Measurements from ENCODE around the gene ATP4B.

ATP4B gene

DNA sequence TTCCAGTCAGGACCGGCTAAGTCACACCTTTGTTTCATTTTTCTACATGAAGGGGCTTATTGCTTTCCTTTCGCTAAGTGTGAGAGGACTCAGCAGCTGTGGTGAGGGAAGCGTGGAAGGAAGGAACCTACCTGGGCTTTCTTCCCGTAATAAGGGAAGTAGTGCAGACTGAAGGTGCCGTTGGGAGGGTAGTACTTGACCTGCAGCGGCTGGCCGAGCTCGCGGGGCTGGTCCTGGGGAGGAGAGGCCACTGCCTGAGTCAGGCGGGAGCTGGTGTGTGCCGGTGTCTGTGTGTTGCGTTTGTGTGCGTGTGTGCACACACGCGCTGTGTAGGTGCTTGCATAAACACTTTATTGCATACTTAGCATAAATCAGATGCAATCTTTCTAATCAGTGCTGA, 7.7 kb downstream of the ATP4B start:
- Histone ChIP-seq H3K9ac (ENCODE audit: low read length) (no peak overlapping the region), H3K27ac (ENCODE audit: low read depth, low read length, poor library complexity, severe bottlenecking) (no peak overlapping the region), H2AFZ (ENCODE audit: low read length) (no peak overlapping the region), H3K4me1 (ENCODE audit: insufficient read depth, low read length, severe bottlenecking) (no peaks in the 10 kb centered on the region), H3K4me3 (ENCODE audit: low read depth, low read length, poor library complexity, severe bottlenecking) (no peak overlapping the region), H3F3A (ENCODE audit: insufficient read depth, low read length) (no peaks in the 10 kb centered on the region), H3K36me3 (ENCODE audit: insufficient read depth, low read length) (no peaks in the 10 kb centered on the region; the same call in 1 of the 2 replicates), H3K9me3 (ENCODE audit: low read length) (no peaks in the 10 kb centered on the region), H3K27me3 (ENCODE audit: insufficient read depth, low read length) (no peaks in the 10 kb centered on the region), H3K79me2 (ENCODE audit: insufficient read depth, low read length) (no peaks in the 10 kb centered on the region), H4K20me1 (ENCODE audit: insufficient read depth, low read length) (no peaks in the 10 kb centered on the region), H3K4me2 (ENCODE audit: low read length) (no peak overlapping the region), H3K9me2 (ENCODE audit: low read depth, low read length) (no peaks in the 10 kb centered on the region)
- TF ChIP-seq EZH2 (IDR thresholded peaks at IDR 0.05; ENCODE audit: borderline replicate concordance, low read length): no peak
- TF ChIP-seq, protein P1, sequence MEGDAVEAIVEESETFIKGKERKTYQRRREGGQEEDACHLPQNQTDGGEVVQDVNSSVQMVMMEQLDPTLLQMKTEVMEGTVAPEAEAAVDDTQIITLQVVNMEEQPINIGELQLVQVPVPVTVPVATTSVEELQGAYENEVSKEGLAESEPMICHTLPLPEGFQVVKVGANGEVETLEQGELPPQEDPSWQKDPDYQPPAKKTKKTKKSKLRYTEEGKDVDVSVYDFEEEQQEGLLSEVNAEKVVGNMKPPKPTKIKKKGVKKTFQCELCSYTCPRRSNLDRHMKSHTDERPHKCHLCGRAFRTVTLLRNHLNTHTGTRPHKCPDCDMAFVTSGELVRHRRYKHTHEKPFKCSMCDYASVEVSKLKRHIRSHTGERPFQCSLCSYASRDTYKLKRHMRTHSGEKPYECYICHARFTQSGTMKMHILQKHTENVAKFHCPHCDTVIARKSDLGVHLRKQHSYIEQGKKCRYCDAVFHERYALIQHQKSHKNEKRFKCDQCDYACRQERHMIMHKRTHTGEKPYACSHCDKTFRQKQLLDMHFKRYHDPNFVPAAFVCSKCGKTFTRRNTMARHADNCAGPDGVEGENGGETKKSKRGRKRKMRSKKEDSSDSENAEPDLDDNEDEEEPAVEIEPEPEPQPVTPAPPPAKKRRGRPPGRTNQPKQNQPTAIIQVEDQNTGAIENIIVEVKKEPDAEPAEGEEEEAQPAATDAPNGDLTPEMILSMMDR (IDR thresholded peaks at IDR 0.05; ENCODE audit: low read length): no peak

DNA sequence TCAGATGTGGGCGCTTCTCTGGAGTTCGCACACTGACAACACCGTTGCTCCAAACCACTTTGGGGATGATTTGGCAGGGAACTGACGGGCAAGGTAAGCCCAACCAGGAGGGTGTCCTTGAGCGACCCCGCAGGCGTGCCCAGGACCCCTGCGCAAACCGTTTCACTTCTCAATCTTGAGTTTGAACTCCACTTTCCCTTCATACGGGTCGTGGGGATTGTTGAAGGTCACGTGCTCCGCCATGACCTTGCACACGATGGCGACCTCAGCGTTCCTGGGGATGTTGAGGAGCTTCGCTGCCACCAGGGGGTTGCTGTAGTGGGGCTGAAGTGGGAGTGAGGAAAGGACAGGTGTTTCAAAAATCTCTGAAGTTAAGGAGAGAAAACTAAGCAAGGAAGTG, 8.8 kb downstream of the ATP4B start:
- H3K79me2 ChIP-seq (ENCODE audit: insufficient read depth, low read length): no peaks in the 10 kb centered on the region
- H2AFZ ChIP-seq (ENCODE audit: low read length): no peak overlapping the region
- H3K9me3 ChIP-seq (ENCODE audit: low read length): 0 out of 2 replicates have a peak, but pooled peaks cover 2% of the 10 kb centered on the region
- no peaks in the 10 kb centered on the region for H4K20me1 ChIP-seq (ENCODE audit: insufficient read depth, low read length)
- H3K27ac ChIP-seq (ENCODE audit: low read depth, low read length, poor library complexity, severe bottlenecking): no peak overlapping the region
- no peaks in the 10 kb centered on the region for H3K4me1 ChIP-seq (ENCODE audit: insufficient read depth, low read length, severe bottlenecking)
- TF ChIP-seq, protein P1 (IDR thresholded peaks at IDR 0.05; ENCODE audit: low read length): no peak
- no peak for TF ChIP-seq EZH2 (IDR thresholded peaks at IDR 0.05; ENCODE audit: borderline replicate concordance, low read length)
- H3K27me3 ChIP-seq (ENCODE audit: insufficient read depth, low read length): no peaks in the 10 kb centered on the region
- no peak overlapping the region for H3K4me3 ChIP-seq (ENCODE audit: low read depth, low read length, poor library complexity, severe bottlenecking)
- no peaks in the 10 kb centered on the region for H3F3A ChIP-seq (ENCODE audit: insufficient read depth, low read length)
- no peaks in the 10 kb centered on the region; the same call in 1 of the 2 replicates for H3K36me3 ChIP-seq (ENCODE audit: insufficient read depth, low read length)
- no peaks in the 10 kb centered on the region for H3K9me2 ChIP-seq (ENCODE audit: low read depth, low read length)
- no peak overlapping the region for H3K9ac ChIP-seq (ENCODE audit: low read length)
- no peak overlapping the region for H3K4me2 ChIP-seq (ENCODE audit: low read length)

DNA sequence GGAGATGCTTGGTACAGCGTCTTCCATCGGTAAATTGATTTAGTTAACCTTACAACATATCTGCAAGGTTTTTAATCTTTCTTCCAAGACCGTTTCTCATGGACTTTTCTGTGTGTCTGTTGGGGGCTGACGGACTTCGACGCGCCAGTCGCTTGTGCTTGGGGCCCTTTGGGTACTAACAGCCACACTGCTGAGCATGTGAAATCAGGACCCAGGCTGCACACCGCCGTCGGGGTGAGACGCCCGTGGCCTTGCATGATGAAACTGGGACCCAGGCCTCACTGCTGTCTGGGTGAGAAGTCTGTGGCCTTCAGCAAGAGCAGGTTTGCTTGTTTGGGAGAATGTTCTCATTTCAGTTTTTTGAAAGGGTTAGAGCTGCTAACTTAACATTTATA, 9.8 kb downstream of the ATP4B start:
- Histone ChIP-seq H3F3A (ENCODE audit: insufficient read depth, low read length) (no peaks in the 10 kb centered on the region), H3K79me2 (ENCODE audit: insufficient read depth, low read length) (no peaks in the 10 kb centered on the region), H2AFZ (ENCODE audit: low read length) (no peak overlapping the region), H3K4me3 (ENCODE audit: low read depth, low read length, poor library complexity, severe bottlenecking) (no peak overlapping the region), H3K4me2 (ENCODE audit: low read length) (no peak overlapping the region), H3K9me2 (ENCODE audit: low read depth, low read length) (no peaks in the 10 kb centered on the region), H3K27me3 (ENCODE audit: insufficient read depth, low read length) (no peaks in the 10 kb centered on the region), H3K9me3 (ENCODE audit: low read length) (0 out of 2 replicates have a peak, but pooled peaks cover 2% of the 10 kb centered on the region), H3K4me1 (ENCODE audit: insufficient read depth, low read length, severe bottlenecking) (no peaks in the 10 kb centered on the region), H3K9ac (ENCODE audit: low read length) (no peak overlapping the region), H3K27ac (ENCODE audit: low read depth, low read length, poor library complexity, severe bottlenecking) (no peak overlapping the region), H4K20me1 (ENCODE audit: insufficient read depth, low read length) (no peaks in the 10 kb centered on the region), H3K36me3 (ENCODE audit: insufficient read depth, low read length) (no peaks in the 10 kb centered on the region; the same call in 1 of the 2 replicates)
- TF ChIP-seq, protein P1 (IDR thresholded peaks at IDR 0.05; ENCODE audit: low read length): no peak
- TF ChIP-seq EZH2 (IDR thresholded peaks at IDR 0.05; ENCODE audit: borderline replicate concordance, low read length): no peak
